Cardiac fibroblast (primary cell): ENCODE data around the gene LRRC40.
A peak's percentile ranks its signal among the peaks of the same experiment; 100 is the strongest.
"Not testable (repeated sequence)": the region's sequence is repeated elsewhere in the genome, so short reads cannot be mapped to it uniquely, and the experiment has no call there.

Source experiments
- DNase-seq, 2 donors: peaks; one replicate each; pipeline versions ENCODE4 v3.0.0 to v3.0.0-alpha.2; 2010; ENCODE audit warnings: low read depth in 2 of 2
- H3K4me3 ChIP-seq, 2 donors: replicated peaks in 1 of 2; 1 replicate in 1 of 2; 2 replicates in 1 of 2; pipeline ENCODE4 v1.5.1; 2011; ENCODE audit warnings: low read depth in 2 of 2, low read length in 2 of 2, mild to moderate bottlenecking in 2 of 2, moderate library complexity in 1 of 2
- CTCF ChIP-seq: IDR thresholded peaks from one replicate; pipeline ENCODE4 v1.5.1; 2011; ENCODE audit warnings: low read depth, mild to moderate bottlenecking, low read length, inconsistent platforms

LRRC40 gene

GRCh38 chr1:70220015-70220414 is 14.6 kb upstream of the LRRC40 start:
- H3K4me3 ChIP-seq: no peak overlapping the region
- TF ChIP-seq CTCF: no peak
- no peak for DNase-seq

- H3K4me3 ChIP-seq: no peak overlapping the region
- peak in 1 of 2 donors; percentile 43 for DNase-seq
- TF ChIP-seq CTCF: no peak
Observed at GRCh38 chr1:70211541-70211940, 6.2 kb upstream of the LRRC40 start.

- TF ChIP-seq CTCF: no peak
- no peak for DNase-seq
- no peak overlapping the region for H3K4me3 ChIP-seq
Observed at GRCh38 chr1:70210820-70211219, 5.4 kb upstream of the LRRC40 start.

GRCh38 chr1:70208292-70208691 is 2.9 kb upstream of the LRRC40 start:
- TF ChIP-seq CTCF: no peak
- no peak overlapping the region for H3K4me3 ChIP-seq
- no peak for DNase-seq

- TF ChIP-seq CTCF: no peak
- no peak for DNase-seq
- no peak overlapping the region for H3K4me3 ChIP-seq
Observed at GRCh38 chr1:70207492-70207891, 2.1 kb upstream of the LRRC40 start.

GRCh38 chr1:70206833-70207232 is 1.5 kb upstream of the LRRC40 start:
- H3K4me3 ChIP-seq: peak overlapping the region; percentile 84 to 95
- DNase-seq: not testable (repeated sequence)

GRCh38 chr1:70205071-70205433 is 327 bp downstream of the LRRC40 start:
- no peak for TF ChIP-seq CTCF
- DNase-seq: no peak
- H3K4me3 ChIP-seq: peak overlapping the region; percentile 84 to 95
